ENCODE results near the gene CCDC57.
"Not testable (repeated sequence)": the region's sequence is repeated elsewhere in the genome, so short reads cannot be mapped to it uniquely, and the experiment has no call there.

Gene CCDC57

DNA sequence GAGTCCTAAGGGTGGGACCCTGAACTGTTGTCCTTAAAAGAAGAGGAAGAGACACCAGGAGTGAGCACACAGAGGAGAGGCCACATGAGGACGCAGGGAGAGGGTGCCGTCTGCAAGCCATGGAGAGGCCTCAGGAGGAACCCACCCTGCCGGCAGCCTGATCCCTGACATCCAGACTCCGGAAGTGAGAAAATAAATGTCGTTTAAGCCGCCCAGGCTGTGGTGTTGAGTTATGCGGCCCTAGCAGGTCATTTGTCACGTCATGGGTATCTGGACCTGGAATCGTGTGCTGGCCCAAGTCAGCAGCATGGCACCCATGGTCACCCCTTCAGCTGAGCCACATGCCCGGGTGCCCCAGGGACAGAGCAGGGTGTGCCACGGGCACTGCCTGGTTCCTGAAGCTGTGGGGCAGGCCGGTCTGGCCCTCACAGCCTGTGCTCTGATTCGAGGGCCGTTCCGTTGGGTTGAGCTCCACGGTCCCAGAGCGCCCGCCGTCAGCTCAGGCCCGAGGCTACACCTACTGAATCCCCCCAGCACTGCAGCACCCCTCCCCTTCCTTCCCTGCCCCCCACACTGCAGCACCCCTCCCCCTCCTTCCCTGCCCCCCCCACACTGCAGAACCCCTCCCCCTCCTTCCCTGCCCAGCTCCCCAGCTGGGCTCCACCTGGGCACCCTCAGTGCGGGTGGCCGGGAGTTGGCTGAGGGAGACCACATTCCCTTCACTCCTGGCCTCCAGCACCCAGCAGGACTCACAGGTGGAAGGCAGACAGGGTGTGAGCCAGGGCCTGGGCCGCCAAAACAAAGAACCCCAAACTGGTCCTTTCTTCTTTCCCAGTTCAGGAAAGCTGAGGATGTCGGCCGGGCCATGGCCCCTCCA lies 2.7 kb upstream of the CCDC57 start:
- no peak overlapping the region for H3K9ac ChIP-seq
- H3K4me1 ChIP-seq (ENCODE audit: low read depth, poor library complexity, severe bottlenecking): peaks cover 43% of the 10 kb centered on the region
- H2AFZ ChIP-seq (ENCODE audit: low read depth): no peak overlapping the region
- TF ChIP-seq, protein P1, sequence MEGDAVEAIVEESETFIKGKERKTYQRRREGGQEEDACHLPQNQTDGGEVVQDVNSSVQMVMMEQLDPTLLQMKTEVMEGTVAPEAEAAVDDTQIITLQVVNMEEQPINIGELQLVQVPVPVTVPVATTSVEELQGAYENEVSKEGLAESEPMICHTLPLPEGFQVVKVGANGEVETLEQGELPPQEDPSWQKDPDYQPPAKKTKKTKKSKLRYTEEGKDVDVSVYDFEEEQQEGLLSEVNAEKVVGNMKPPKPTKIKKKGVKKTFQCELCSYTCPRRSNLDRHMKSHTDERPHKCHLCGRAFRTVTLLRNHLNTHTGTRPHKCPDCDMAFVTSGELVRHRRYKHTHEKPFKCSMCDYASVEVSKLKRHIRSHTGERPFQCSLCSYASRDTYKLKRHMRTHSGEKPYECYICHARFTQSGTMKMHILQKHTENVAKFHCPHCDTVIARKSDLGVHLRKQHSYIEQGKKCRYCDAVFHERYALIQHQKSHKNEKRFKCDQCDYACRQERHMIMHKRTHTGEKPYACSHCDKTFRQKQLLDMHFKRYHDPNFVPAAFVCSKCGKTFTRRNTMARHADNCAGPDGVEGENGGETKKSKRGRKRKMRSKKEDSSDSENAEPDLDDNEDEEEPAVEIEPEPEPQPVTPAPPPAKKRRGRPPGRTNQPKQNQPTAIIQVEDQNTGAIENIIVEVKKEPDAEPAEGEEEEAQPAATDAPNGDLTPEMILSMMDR (conservative IDR thresholded peaks at IDR 0.05; ENCODE audit: low read depth, low read length): no peak
- no peaks in the 10 kb centered on the region for H3K27me3 ChIP-seq (ENCODE audit: insufficient read depth, low read depth)
- peak overlapping the region; percentile 27; the same call in 1 of the 2 replicates for H3K4me2 ChIP-seq
- H3K36me3 ChIP-seq (ENCODE audit: insufficient read depth): no peaks in the 10 kb centered on the region
- H3K79me2 ChIP-seq (ENCODE audit: insufficient read depth, low read depth): 0 out of 2 replicates have a peak, but pooled peaks cover 6% of the 10 kb centered on the region
- no peaks in the 10 kb centered on the region for H4K20me1 ChIP-seq (ENCODE audit: insufficient read depth)
- no peak overlapping the region for H3K4me3 ChIP-seq (IDR thresholded peaks at IDR 0.05; ENCODE audit: insufficient read depth, low read depth, low read length)
- peak overlapping the region; percentile 33; the same call in 1 of the 2 replicates for H3K27ac ChIP-seq

DNA sequence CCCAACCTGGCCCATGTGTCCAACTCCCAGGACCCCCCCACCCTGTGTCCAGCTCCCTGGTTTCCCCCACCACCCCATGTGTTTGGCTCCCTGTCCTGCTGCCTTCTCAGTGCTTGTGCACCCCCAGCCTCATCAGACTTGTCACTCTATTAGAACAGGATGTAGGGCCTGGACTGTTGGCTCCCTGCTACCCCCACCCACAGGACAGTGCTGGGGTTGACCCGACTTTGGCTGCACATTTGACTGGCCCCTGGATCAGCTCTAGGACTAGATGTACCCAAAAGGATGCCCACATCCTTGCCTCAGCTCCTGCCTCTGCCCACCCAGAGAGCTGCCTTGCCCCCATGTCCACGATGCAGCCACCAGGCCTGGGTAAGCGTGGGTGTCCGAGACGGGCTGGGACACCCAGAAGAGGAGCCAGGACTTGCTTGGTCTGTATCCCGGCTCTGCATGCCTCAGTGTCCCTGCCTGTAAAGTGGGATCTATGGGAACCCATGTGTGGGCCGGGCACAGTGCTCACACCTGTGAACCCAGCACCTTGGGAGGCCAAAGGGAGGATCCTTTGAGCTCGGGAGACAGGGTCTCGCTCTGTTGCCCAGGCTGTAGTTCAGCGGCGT lies 1.5 kb upstream of the CCDC57 start:
- H2AFZ ChIP-seq (ENCODE audit: low read depth): no peak overlapping the region
- H4K20me1 ChIP-seq (ENCODE audit: insufficient read depth): no peaks in the 10 kb centered on the region
- H3K36me3 ChIP-seq (ENCODE audit: insufficient read depth): no peaks in the 10 kb centered on the region
- H3K4me1 ChIP-seq (ENCODE audit: low read depth, poor library complexity, severe bottlenecking): peaks cover 43% of the 10 kb centered on the region
- H3K4me2 ChIP-seq: no peak overlapping the region
- H3K79me2 ChIP-seq (ENCODE audit: insufficient read depth, low read depth): 0 out of 2 replicates have a peak, but pooled peaks cover 6% of the 10 kb centered on the region
- no peak overlapping the region for H3K4me3 ChIP-seq (IDR thresholded peaks at IDR 0.05; ENCODE audit: insufficient read depth, low read depth, low read length)
- TF ChIP-seq, protein P1 (conservative IDR thresholded peaks at IDR 0.05; ENCODE audit: low read depth, low read length): no peak
- H3K27ac ChIP-seq: no peak overlapping the region
- H3K9ac ChIP-seq: no peak overlapping the region
- no peaks in the 10 kb centered on the region for H3K27me3 ChIP-seq (ENCODE audit: insufficient read depth, low read depth)

DNA sequence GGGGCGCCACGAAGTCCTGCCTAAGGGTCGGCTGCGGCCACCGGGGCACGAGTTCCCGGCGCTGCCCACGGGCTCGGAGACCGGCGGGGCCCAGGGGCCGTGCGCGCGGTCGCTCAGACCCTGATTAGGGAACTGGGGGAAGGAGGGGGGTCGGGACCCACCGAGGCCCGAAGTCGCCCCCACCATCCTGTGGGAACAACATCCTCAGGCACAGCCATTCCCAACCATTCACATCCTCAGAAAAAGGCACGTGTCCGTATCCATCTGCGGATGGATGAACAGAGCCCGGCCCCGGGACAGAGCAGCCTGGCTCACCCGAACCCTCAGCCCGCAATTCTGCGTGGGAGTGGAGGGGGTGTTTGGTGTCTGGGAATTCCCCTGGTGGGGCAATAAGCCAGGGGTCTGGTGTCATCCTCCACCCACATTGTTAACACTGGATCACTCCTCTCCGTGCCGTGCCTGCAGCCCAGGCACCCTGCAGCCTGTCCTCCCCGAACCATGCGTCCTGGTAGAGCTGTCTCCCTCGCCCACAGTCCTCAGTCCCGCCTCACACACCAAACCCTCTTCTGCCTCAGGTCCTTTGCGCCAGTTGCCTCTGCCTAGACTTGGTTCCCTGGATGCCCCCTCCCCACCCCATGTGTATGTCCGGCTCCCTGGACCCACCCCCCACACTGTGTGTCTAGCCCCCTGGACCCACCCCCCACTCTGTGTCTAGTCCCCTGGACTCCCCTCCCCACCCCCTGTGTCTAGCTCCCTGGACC lies 789 bp upstream of the CCDC57 start:
- peak overlapping the region; percentile 19; the same call in 1 of the 2 replicates for H3K27ac ChIP-seq

DNA sequence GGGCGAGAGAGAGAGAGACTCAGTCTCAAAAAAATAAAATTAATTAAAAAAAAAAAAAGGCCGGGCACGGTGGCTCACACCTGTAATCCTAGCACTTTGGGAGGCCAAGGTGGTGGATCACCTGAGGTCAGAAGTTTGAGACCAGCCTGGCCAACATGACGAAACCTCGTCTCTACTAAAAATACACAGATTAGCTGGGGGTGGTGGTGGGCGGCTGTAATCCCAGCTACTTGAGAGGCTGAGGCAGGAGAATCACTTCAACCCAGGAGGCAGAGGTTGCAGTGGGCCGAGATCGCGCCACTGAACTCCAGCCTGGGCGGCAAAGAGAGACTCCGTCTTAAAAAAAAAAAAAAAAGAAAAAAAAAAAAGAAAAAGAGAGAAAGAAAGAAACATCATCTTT lies 2.0 kb downstream of the CCDC57 start:
- H3K9ac ChIP-seq; H3K79me2 ChIP-seq (ENCODE audit: insufficient read depth, low read depth); H3K4me2 ChIP-seq; H2AFZ ChIP-seq (ENCODE audit: low read depth); H3K36me3 ChIP-seq (ENCODE audit: insufficient read depth); H3K27me3 ChIP-seq (ENCODE audit: insufficient read depth, low read depth); H3K27ac ChIP-seq; H3K4me3 ChIP-seq (IDR thresholded peaks at IDR 0.05; ENCODE audit: insufficient read depth, low read depth, low read length); H4K20me1 ChIP-seq (ENCODE audit: insufficient read depth): not testable (repeated sequence)
- H3K4me1 ChIP-seq (ENCODE audit: low read depth, poor library complexity, severe bottlenecking): peaks cover 30% of the 10 kb centered on the region

More for the DNA sequence above, 789 bp upstream of the CCDC57 start:
- Histone ChIP-seq H3K4me1 (ENCODE audit: low read depth, poor library complexity, severe bottlenecking) (peaks cover 43% of the 10 kb centered on the region), H3K4me2 (peak overlapping the region; percentile 89), H3K4me3 (IDR thresholded peaks at IDR 0.05; ENCODE audit: insufficient read depth, low read depth, low read length) (no peak overlapping the region), H3K27me3 (ENCODE audit: insufficient read depth, low read depth) (no peaks in the 10 kb centered on the region), H4K20me1 (ENCODE audit: insufficient read depth) (no peaks in the 10 kb centered on the region), H3K36me3 (ENCODE audit: insufficient read depth) (no peaks in the 10 kb centered on the region), H3K9ac (peak overlapping the region; percentile 81), H2AFZ (ENCODE audit: low read depth) (peak overlapping the region; percentile 83), H3K79me2 (ENCODE audit: insufficient read depth, low read depth) (0 out of 2 replicates have a peak, but pooled peaks cover 6% of the 10 kb centered on the region)
- TF ChIP-seq, protein P1 (conservative IDR thresholded peaks at IDR 0.05; ENCODE audit: low read depth, low read length): no peak
